CD4-positive, alpha-beta memory T cell (primary cell): ENCODE measurements around the gene EXOC5. TPM values are rescaled to one million over a fixed set of nuclear protein-coding genes. Genes with fewer than 3 reads are reported as not detected.

Experiments used
- CTCF ChIA-PET: fragments of 350-600 bp; sonication (Branson Sonifier 250); formaldehyde crosslinking; loops from one replicate; lab custom pipeline; 2021; ENCODE audit warnings: inconsistent platforms; ENCODE audit not compliant: partially characterized antibody; lab: Charles Lee
- POLR2A ChIA-PET: fragments of 350-600 bp; sonication (Branson Sonifier 250); formaldehyde crosslinking; loops from one replicate; lab custom pipeline; 2021; ENCODE audit not compliant: partially characterized antibody; lab: Charles Lee
- DNase-seq, 5 donors: peaks; one replicate each; pipeline versions ENCODE4 v3.0.0 to v3.0.0-alpha.2; 2020 to 2022; ENCODE audit warnings: mixed read lengths in 1 of 5
- H3K27ac ChIP-seq: one replicate; pipeline ENCODE4 v1.7.0; 2013; ENCODE audit warnings: low read depth, low read length
- H3K27me3 ChIP-seq: 2 replicates; pipeline ENCODE4 v1.7.0; 2013; ENCODE audit warnings: mild to moderate bottlenecking, low read length, moderate library complexity; ENCODE audit not compliant: insufficient read depth
- H3K36me3 ChIP-seq: 2 replicates; pipeline ENCODE4 v1.7.0; 2013; ENCODE audit warnings: mild to moderate bottlenecking, low read length, moderate library complexity; ENCODE audit not compliant: insufficient read depth
- H3K4me1 ChIP-seq: 2 replicates; pipeline ENCODE4 v1.7.0; 2013; ENCODE audit warnings: mild to moderate bottlenecking, low read length, moderate library complexity; ENCODE audit not compliant: insufficient read depth
- H3K4me3 ChIP-seq, 2 donors: one replicate each; pipeline ENCODE4 v1.7.0; 2013; ENCODE audit warnings: low read length in 2 of 2, mild to moderate bottlenecking in 1 of 2
- H3K9me3 ChIP-seq, 2 donors: one replicate each; pipeline ENCODE4 v1.7.0; 2013; ENCODE audit warnings: low read length in 2 of 2, control low read depth in 1 of 2; ENCODE audit not compliant: control insufficient read depth in 1 of 2
- H3K27ac Mint-ChIP-seq, 7 donors: one replicate each; pipeline ENCODE4 v1.8.0; 2020 to 2021; ENCODE audit warnings: mixed read lengths in 7 of 7, mild to moderate bottlenecking in 6 of 7, inconsistent platforms in 3 of 7, moderate library complexity in 3 of 7
- H3K27me3 Mint-ChIP-seq, 2 donors: one replicate each; pipeline ENCODE4 v1.8.0; 2020 to 2021; ENCODE audit warnings: mixed read lengths in 2 of 2
- H3K36me3 Mint-ChIP-seq, 2 donors: one replicate each; pipeline ENCODE4 v1.8.0; 2020 to 2021; ENCODE audit warnings: mixed read lengths in 2 of 2, inconsistent platforms in 1 of 2, mild to moderate bottlenecking in 1 of 2
- H3K4me1 Mint-ChIP-seq, 4 donors: one replicate each; pipeline ENCODE4 v1.8.0; 2020 to 2021; ENCODE audit warnings: mixed read lengths in 4 of 4, mild to moderate bottlenecking in 1 of 4
- H3K4me3 Mint-ChIP-seq, 8 donors: one replicate each; pipeline ENCODE4 v1.8.0; 2020 to 2021; ENCODE audit warnings: mixed read lengths in 8 of 8, mild to moderate bottlenecking in 7 of 8, moderate library complexity in 6 of 8, inconsistent platforms in 3 of 8
- H3K9me3 Mint-ChIP-seq, 8 donors: one replicate each; pipeline ENCODE4 v1.8.0; 2020 to 2021; ENCODE audit warnings: mixed read lengths in 8 of 8, mild to moderate bottlenecking in 5 of 8, inconsistent platforms in 3 of 8, moderate library complexity in 1 of 8
- intact Hi-C: fragments of 100-400 bp; cut with micrococcal nuclease; formaldehyde crosslinking; loops from one replicate; pipeline ENCODE4 v1.15.1; 2023
- polyA plus RNA-seq, 2 donors: library from polyadenylated mRNA; unstranded; fragments of 300-500 nt; fragmentation: Illumina TruSeq; gene quantifications; one replicate each; pipeline ENCODE4 v1.2.3, GENCODE V29; 2021
- total RNA-seq, 2 experiments: library from RNA; stranded (reverse); gene quantifications; one replicate each; pipeline ENCODE4 v1.2.3, GENCODE V29; 2021

Gene EXOC5
- total and polyA plus RNA-seq, 4 experiments from 2014 or later: 48.3 to 66.3 (median 50.6) TPM

DNA sequence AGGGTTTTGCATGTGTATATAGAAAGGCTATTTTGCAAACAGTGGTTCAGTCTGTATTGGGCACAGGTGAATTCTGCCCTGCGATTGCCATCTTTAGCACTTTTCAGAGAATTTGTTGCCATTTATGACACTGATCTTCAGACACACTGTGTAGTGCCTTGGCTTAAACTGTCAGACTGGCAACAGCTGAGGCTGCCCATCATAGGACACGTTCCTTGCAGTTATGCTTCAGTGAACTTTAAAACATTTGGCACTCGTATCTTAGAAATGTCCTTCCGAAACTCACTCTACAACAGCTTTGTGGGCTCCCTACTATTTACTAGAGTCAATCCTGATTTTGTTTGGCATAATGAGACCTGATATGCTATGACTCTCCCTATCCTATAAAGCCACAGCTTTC, 29.1 kb upstream of the EXOC5 start:
- H3K27me3 Mint-ChIP-seq: no peaks in the 10 kb centered on the region
- no peak overlapping the region for H3K27ac ChIP-seq
- no peaks in the 10 kb centered on the region for H3K9me3 Mint-ChIP-seq
- intact Hi-C loops: loop anchor here (10.0 kb wide), 1 partner anchor 93 kb away; no protein-coding TSS in a partner anchor
- ChIA-PET POLR2A (no interaction called here), CTCF (no interaction called here)
- H3K4me1 Mint-ChIP-seq: no peaks in the 10 kb centered on the region
- H3K36me3 Mint-ChIP-seq: peaks cover 0 to 3% of the 10 kb centered on the region in 2 donors
- H3K4me1 ChIP-seq: no peaks in the 10 kb centered on the region
- H3K4me3 Mint-ChIP-seq: no peak overlapping the region
- H3K27ac Mint-ChIP-seq: no peak overlapping the region
- H3K4me3 ChIP-seq: no peak overlapping the region
- no peaks in the 10 kb centered on the region for H3K36me3 ChIP-seq
- DNase-seq: no peak
- H3K27me3 ChIP-seq: no peaks in the 10 kb centered on the region
- no peaks in the 10 kb centered on the region for H3K9me3 ChIP-seq

DNA sequence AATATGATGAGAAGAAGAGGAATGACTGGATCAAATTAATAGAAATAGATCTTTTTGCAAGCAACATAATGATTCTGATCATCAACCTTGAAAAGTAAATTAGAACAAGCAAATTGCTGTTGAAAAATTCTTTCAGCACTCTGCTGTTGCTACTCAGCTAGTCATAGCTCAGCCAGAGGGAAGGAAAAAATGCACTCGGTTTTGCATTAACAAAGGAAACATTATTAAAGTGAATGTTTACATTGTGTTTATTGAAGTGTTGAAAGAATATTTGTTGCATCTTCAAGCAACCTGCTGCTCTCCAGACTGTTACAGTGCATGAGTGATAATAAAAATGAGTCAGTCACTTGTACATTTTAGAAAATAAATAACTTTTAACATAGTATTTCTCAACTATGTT, 26.5 kb upstream of the EXOC5 start:
- H3K27ac ChIP-seq: no peak overlapping the region
- no peaks in the 10 kb centered on the region for H3K4me1 ChIP-seq
- Mint-ChIP-seq H3K4me1 (no peaks in the 10 kb centered on the region), H3K27ac (no peak overlapping the region), H3K9me3 (no peaks in the 10 kb centered on the region), H3K27me3 (no peaks in the 10 kb centered on the region), H3K36me3 (peaks cover 0 to 15% of the 10 kb centered on the region in 2 donors), H3K4me3 (no peak overlapping the region)
- no peaks in the 10 kb centered on the region for H3K9me3 ChIP-seq
- ChIA-PET CTCF (interaction anchor here (1.0 to 1.6 kb wide), 5 partner anchors 22 to 807 kb away, joined by 3 to 8 read pairs (median 5); partner anchors contain the start of genes AP5M1 and EXOC5), POLR2A (interaction anchor here (0.7 to 0.8 kb wide), 2 partner anchors 26 to 1663 kb away, joined by 3 to 4 read pairs; partner anchors contain the start of genes AP5M1 and EXOC5)
- no peak overlapping the region for H3K4me3 ChIP-seq
- H3K27me3 ChIP-seq: no peaks in the 10 kb centered on the region
- intact Hi-C loops: loop anchor here (10.0 kb wide), 1 partner anchor 90 kb away; no protein-coding TSS in a partner anchor
- peaks cover 9% of the 10 kb centered on the region for H3K36me3 ChIP-seq
- no peak for DNase-seq

DNA sequence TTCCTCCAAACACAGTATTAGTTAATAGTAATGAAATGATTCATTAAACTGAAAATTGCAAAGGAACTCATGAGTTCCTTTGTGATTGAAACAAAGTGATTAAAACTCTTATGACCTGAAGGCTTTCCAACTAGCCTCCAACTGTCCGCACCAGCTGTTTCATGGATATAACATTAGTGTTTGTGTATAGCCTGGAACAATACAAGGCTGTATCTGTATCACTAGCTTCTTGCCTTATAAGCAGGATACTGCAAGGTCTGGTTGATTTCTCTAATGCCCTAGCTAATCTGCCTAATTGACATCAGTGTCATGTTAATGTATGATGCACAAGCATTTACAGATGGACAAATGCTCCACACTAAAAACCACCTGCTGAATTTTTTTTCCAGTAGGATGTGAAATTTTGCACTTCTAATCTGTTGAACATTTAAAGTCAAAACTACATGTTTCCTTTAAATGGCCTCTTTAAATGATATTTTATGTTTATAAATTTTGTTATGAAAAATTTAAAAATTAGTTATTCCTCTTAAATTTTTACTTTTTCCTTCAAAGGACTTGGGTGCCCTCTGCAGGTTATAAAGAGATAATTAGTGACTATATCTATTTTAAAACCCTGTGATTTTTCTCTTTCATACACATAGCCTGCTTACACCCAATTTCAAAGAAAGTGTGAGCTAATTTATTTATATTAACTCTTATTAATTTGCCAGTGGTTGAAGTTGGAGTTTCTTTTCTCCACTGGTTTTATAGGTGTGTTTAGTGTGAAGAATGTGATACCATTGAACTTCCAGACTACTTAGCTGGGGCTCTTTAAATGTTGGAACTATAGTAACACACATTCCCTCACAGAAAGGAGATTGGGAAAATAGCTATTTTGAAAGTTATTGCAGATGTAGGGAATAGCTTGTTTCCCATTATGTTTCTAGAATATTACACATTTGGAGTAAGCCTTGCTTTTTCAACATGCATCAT, 25.4 kb upstream of the EXOC5 start:
- H3K9me3 ChIP-seq: no peaks in the 10 kb centered on the region
- POLR2A ChIA-PET: interaction anchor here (0.8 to 1.0 kb wide), 2 partner anchors 25 kb away, joined by 4 read pairs; partner anchors contain the start of genes AP5M1 and EXOC5
- intact Hi-C loops: loop anchor here (1.0 to 10.0 kb wide), 2 partner anchors 89 to 803 kb away; no protein-coding TSS in a partner anchor
- no peak overlapping the region for H3K27ac ChIP-seq
- H3K27me3 ChIP-seq: no peaks in the 10 kb centered on the region
- CTCF ChIA-PET: interaction anchor here (1.0 to 1.6 kb wide), 6 partner anchors 23 to 820 kb away, joined by 3 to 8 read pairs (median 4); partner anchors contain the start of genes AP5M1 and EXOC5
- H3K4me1 ChIP-seq: no peaks in the 10 kb centered on the region
- H3K36me3 Mint-ChIP-seq: peaks cover 3 to 26% of the 10 kb centered on the region in 2 donors
- no peaks in the 10 kb centered on the region for H3K27me3 Mint-ChIP-seq
- no peaks in the 10 kb centered on the region for H3K9me3 Mint-ChIP-seq
- no peak overlapping the region for H3K4me3 ChIP-seq
- H3K4me3 Mint-ChIP-seq: no peak overlapping the region
- H3K27ac Mint-ChIP-seq: no peak overlapping the region
- peaks cover 19% of the 10 kb centered on the region for H3K36me3 ChIP-seq
- H3K4me1 Mint-ChIP-seq: no peaks in the 10 kb centered on the region
- DNase-seq: peak in 1 of 5 donors; percentile 4

DNA sequence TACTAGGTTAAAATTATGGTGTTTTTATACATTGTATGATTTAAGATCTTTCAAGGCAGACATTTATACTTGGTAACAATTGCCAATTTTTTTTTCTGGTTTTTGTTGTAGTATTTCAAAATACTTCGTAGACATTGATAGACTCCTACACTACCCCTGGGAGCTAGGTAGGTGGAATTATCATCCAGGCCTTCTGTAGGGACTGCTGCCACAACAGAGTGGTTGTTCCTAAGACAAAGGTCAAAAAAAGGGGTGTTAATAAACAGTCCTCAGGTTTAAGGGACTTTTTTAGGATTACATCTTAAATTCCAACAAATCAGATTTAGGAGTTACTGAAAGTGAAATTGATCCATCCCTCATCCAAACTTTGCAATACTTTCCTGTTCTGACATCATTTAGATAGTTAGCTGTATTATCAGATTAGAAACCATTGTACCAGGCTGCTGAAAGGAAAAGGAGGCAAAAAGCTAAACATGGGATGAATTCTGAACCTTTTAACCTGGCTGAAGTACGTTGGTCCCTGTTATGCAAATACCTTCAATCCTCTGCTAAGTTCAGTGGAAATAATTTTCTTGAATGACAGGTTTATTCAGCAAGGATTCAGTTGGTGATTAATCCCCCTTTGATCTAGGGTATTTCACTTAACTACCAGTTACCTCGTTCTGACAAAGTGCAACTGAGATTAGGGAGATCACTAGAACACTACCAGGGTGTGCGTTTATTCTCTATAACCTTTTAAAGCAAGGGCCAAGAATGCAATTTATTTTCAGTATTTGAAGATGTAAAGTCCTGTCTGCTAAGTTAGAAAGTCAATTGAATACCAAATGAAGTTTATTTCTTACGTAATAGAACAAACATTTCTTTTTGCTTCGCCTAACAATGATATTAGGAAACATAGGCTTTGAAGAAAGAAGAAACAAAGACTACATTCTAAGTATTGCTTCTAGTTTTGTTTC, 23.3 kb upstream of the EXOC5 start:
- Histone ChIP-seq H3K9me3 (no peaks in the 10 kb centered on the region), H3K4me3 (no peak overlapping the region), H3K4me1 (no peaks in the 10 kb centered on the region), H3K27ac (no peak overlapping the region), H3K27me3 (no peaks in the 10 kb centered on the region), H3K36me3 (peaks cover 22% of the 10 kb centered on the region)
- peaks cover 6 to 33% of the 10 kb centered on the region in 2 donors for H3K36me3 Mint-ChIP-seq
- H3K4me3 Mint-ChIP-seq: no peak overlapping the region
- POLR2A ChIA-PET: no interaction called here
- intact Hi-C loops: loop anchor here (10.0 kb wide), 1 partner anchor 87 kb away; no protein-coding TSS in a partner anchor
- CTCF ChIA-PET: interaction anchor here (0.7 kb wide), 1 partner anchor 802 kb away, joined by 3 read pairs; no protein-coding TSS in a partner anchor
- no peak overlapping the region for H3K27ac Mint-ChIP-seq
- H3K4me1 Mint-ChIP-seq: no peaks in the 10 kb centered on the region
- no peak for DNase-seq
- no peaks in the 10 kb centered on the region for H3K27me3 Mint-ChIP-seq
- no peaks in the 10 kb centered on the region for H3K9me3 Mint-ChIP-seq

DNA sequence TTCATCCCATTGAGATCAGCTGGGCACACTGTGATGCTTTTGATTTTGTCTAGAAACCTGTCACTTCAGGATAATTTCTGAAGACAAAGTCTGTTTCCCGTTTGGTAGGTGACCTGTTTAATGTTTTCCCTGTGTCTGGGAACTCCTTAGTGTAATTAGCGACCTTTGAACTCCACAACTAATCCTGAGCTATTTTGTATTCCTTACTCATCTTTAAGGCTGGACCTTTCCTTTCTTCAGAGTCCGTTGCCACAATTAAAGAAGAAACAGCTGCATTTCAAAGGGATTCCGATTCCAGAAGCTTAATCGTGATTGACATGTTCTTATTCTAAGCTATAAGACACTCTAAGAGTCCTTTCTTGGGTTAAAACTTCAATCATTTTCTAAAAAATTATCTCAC, 22.0 kb upstream of the EXOC5 start:
- no peaks in the 10 kb centered on the region for H3K4me1 Mint-ChIP-seq
- peaks cover 22% of the 10 kb centered on the region for H3K36me3 ChIP-seq
- ChIA-PET CTCF (no interaction called here), POLR2A (interaction anchor here (1.7 kb wide), 1 partner anchor 21 kb away, joined by 5 read pairs; the partner anchor contains the start of genes AP5M1 and EXOC5)
- no peak overlapping the region for H3K4me3 ChIP-seq
- no peak overlapping the region for H3K27ac Mint-ChIP-seq
- H3K27me3 ChIP-seq: no peaks in the 10 kb centered on the region
- H3K36me3 Mint-ChIP-seq: peaks cover 6 to 37% of the 10 kb centered on the region in 2 donors
- H3K9me3 ChIP-seq: no peaks in the 10 kb centered on the region
- no peak overlapping the region for H3K4me3 Mint-ChIP-seq
- H3K27me3 Mint-ChIP-seq: no peaks in the 10 kb centered on the region
- H3K4me1 ChIP-seq: no peaks in the 10 kb centered on the region
- DNase-seq: no peak
- no peaks in the 10 kb centered on the region for H3K9me3 Mint-ChIP-seq
- H3K27ac ChIP-seq: no peak overlapping the region
- intact Hi-C loops: loop anchor here (10.0 kb wide), 1 partner anchor 86 kb away; no protein-coding TSS in a partner anchor

DNA sequence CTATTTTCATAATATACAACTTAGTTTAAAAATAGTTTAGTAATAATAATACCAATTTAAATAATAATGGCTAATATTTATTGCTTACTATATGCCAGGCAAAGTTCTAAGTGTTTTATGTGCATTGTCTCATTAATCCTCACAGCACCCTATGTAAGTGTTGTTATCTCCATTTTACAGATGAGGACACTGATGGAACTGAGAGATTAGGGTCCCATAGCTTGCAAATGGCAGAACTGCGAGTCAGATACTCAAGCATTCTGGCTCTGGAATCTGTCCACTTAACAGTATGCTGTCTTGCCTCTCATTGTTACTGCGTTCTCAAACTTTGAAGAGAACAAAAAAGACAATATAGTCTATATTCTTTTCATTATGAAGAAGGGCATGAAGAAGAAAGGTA, 19.0 kb upstream of the EXOC5 start:
- no peak overlapping the region for H3K27ac Mint-ChIP-seq
- ChIA-PET POLR2A (no interaction called here), CTCF (no interaction called here)
- Histone ChIP-seq H3K4me3 (no peak overlapping the region), H3K36me3 (peaks cover 27% of the 10 kb centered on the region), H3K27me3 (no peaks in the 10 kb centered on the region), H3K27ac (no peak overlapping the region), H3K9me3 (no peaks in the 10 kb centered on the region), H3K4me1 (no peaks in the 10 kb centered on the region)
- DNase-seq: no peak
- no peaks in the 10 kb centered on the region for H3K27me3 Mint-ChIP-seq
- H3K9me3 Mint-ChIP-seq: no peaks in the 10 kb centered on the region
- no peaks in the 10 kb centered on the region for H3K4me1 Mint-ChIP-seq
- intact Hi-C loops: no loop called here
- peaks cover 23 to 59% of the 10 kb centered on the region in 2 donors for H3K36me3 Mint-ChIP-seq
- no peak overlapping the region for H3K4me3 Mint-ChIP-seq
